Aorta (tissue), 5 donors: ENCODE data around the gene COA5. TPM values are rescaled to one million over a fixed set of nuclear protein-coding genes. Genes with fewer than 3 reads are reported as not detected.

ENCODE experiments used
- ATAC-seq: fragments of 200-7000 bp; cut with Tn5 transposase; one replicate; pipeline ENCODE4 v1.9.1; 2022; ENCODE audit warnings: moderate library complexity; ENCODE audit not compliant: low FRiP score
- DNase-seq, 2 donors: peaks; one replicate each; pipeline ENCODE4 v3.0.0-alpha.2; 2020
- H3K27ac ChIP-seq, 2 donors: one replicate each; pipeline ENCODE4 v1.5.1; 2013; ENCODE audit warnings: low read length in 2 of 2, mild to moderate bottlenecking in 2 of 2, moderate library complexity in 2 of 2, control low read depth in 1 of 2, inconsistent platforms in 1 of 2, low read depth in 1 of 2
- H3K27me3 ChIP-seq, 2 donors: one replicate each; pipeline ENCODE4 v1.6.1; 2013; ENCODE audit warnings: control low read depth in 1 of 2, low read length in 1 of 2, mild to moderate bottlenecking in 1 of 2, moderate library complexity in 1 of 2; ENCODE audit not compliant: insufficient read depth in 2 of 2, control insufficient read depth in 1 of 2
- H3K36me3 ChIP-seq, 2 donors: one replicate each; pipeline ENCODE4 v1.6.1; 2013; ENCODE audit warnings: control low read depth in 1 of 2, low read length in 1 of 2, mild to moderate bottlenecking in 1 of 2; ENCODE audit not compliant: insufficient read depth in 2 of 2, control insufficient read depth in 1 of 2
- H3K4me1 ChIP-seq, 2 donors: one replicate each; pipeline ENCODE4 v1.6.1; 2013; ENCODE audit warnings: low read length in 2 of 2, control low read depth in 1 of 2, mild to moderate bottlenecking in 1 of 2, moderate library complexity in 1 of 2; ENCODE audit not compliant: insufficient read depth in 2 of 2, control insufficient read depth in 1 of 2
- H3K4me3 ChIP-seq, 2 donors: one replicate each; pipeline ENCODE4 v1.5.1; 2013; ENCODE audit warnings: low read length in 2 of 2, control low read depth in 1 of 2, mild to moderate bottlenecking in 1 of 2
- H3K9me3 ChIP-seq: one replicate; pipeline ENCODE4 v1.6.1; 2013; ENCODE audit warnings: mild to moderate bottlenecking, low read length; ENCODE audit not compliant: control insufficient read depth
- WGBS, 2 donors: extraction: QIAGEN DNeasy Blood & Tissue Kit; methylation state at CpG; one replicate each; pipeline ENCODE4 v1.1.7; 2013; 5-methylcytosine and 5-hydroxymethylcytosine counted together
- intact Hi-C, 2 donors: fragments of 100-400 bp; cut with DNase I; formaldehyde crosslinking; loops; one replicate each; pipeline versions ENCODE4 v1.14.2 to v1.15.0; 2022
- polyA plus RNA-seq, 2 donors: library from polyadenylated mRNA; stranded (reverse); fragments of 200-250 nt; gene quantifications; one replicate each; pipeline ENCODE4 v1.2.3, GENCODE V29; 2013
- total RNA-seq, 2 donors: library from RNA; stranded (reverse); fragmentation: NEBNext Ultra II Directional; extraction: Animal tissue kit (Norgen Biotek cat#: 25700); gene quantifications; one replicate each; pipeline ENCODE4 v1.2.1, GENCODE V29; 2021
- donor health status: healthy with polysubstance abuse.
- donor health status: Bipolar disorder and iron deficiency.
- donor health status: DM: no; HTN: no; CAD: no.
- donor health status: DM: no; HTN: no; CAD: no.
- donor health status: DM: yes; HTN: yes; CAD: no.

COA5 gene
- total and polyA plus RNA-seq, 4 donors = 18.1 to 60.3 (median 37.3) TPM

DNA sequence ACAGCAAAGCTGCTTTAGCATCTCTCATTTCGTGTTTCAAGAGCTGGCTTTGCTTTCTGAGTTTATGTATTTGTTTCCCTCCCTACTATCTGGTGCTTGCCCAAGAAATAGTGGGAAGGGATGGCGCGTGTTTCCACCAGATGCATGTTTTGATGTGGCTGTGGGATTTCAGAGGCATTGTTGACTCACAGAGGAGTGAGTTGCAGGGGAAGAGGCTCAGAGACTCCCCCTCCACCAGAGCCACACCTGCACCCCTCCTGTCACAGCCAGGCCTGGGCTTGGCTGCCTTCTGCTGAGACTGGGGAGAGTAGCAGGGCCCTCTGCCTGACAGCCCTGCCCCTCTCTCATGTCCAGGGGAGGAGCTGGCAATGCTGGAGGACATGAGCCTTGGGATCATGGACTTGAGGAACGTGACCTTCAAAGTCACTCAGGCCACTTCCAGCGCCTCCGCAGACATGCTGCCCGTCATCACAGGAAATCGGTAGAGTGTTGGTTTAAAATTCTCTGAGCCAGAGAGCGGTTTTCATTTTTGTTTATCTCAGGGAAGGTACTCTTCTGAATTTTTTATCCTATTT, 42.9 kb downstream of the COA5 start:
- WGBS, 2 donors = 94 to 95% methylated on average over 9 of the region's 9 CpGs
- Histone ChIP-seq H3K27ac (no peak overlapping the region), H3K27me3 (no peaks in the 10 kb centered on the region), H3K36me3 (peaks cover 0 to 4% of the 10 kb centered on the region in 2 donors), H3K9me3 (no peaks in the 10 kb centered on the region), H3K4me1 (no peaks in the 10 kb centered on the region), H3K4me3 (no peak overlapping the region)
- intact Hi-C loops = no loop called here
- DNase-seq (no peak), ATAC-seq (no peak)

DNA sequence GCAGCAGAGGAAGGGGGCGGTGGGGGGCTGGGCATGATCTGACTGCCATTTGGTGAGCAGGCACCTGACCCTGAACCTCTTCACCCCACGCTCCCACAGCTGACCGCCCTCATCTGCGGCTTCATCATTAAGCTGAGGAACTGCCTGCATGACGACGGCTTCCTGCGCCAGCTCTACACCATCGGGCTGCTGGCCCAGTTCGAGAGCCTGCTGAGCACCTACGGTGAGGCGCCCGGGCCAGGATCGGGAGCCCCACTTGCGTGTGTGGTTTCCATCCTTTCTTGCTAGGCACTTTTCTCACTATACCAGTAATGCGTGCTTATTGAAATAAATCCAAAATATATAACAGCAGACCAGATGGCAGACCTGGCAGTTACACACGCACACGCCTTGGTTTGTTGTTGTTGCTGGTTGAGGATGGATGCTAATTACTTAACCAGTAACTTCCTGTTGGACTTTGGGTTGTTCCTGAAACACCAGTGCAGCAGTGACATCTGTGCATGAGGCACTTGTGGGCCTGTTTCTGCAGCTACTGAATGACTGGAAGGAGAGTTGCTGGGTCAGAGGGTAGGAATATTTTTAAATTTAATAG, 43.7 kb downstream of the COA5 start:
- WGBS, 2 donors = 89 to 90% methylated on average over 17 of the region's 17 CpGs
- DNase-seq (no peak), ATAC-seq (no peak)
- no peak overlapping the region for H3K27ac ChIP-seq
- no peaks in the 10 kb centered on the region for H3K27me3 ChIP-seq
- H3K4me3 ChIP-seq = no peak overlapping the region
- intact Hi-C loops = no loop called here
- H3K9me3 ChIP-seq = no peaks in the 10 kb centered on the region
- no peaks in the 10 kb centered on the region for H3K4me1 ChIP-seq
- H3K36me3 ChIP-seq = peaks cover 0 to 4% of the 10 kb centered on the region in 2 donors

DNA sequence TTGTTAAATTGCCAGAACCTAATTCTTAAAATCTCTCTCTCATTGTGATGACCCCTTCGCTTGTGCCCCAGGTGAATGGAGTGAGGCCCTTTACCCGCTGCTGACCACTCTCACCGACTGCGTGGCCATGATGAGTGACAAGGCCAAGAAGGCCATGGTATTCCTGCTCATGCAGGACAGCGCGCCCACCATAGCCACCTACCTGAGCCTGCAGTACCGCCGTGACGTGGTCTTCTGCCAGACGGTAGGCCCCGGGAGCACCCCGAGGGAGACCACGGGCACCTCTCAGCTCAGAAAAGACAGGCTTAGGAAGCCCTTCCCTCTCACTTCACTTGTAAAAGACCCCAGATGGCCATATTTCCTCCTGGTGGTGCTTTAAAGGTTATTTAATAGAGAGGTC, 44.9 kb downstream of the COA5 start:
- H3K4me1 ChIP-seq = no peaks in the 10 kb centered on the region
- peaks cover 0 to 2% of the 10 kb centered on the region in 2 donors for H3K36me3 ChIP-seq
- no peak overlapping the region for H3K27ac ChIP-seq
- intact Hi-C loops = no loop called here
- DNase-seq = no peak
- ATAC-seq = no peak
- H3K9me3 ChIP-seq = no peaks in the 10 kb centered on the region
- WGBS, 2 donors = 97 to 100% methylated on average over 13 of the region's 13 CpGs
- H3K4me3 ChIP-seq = no peak overlapping the region
- no peaks in the 10 kb centered on the region for H3K27me3 ChIP-seq

DNA sequence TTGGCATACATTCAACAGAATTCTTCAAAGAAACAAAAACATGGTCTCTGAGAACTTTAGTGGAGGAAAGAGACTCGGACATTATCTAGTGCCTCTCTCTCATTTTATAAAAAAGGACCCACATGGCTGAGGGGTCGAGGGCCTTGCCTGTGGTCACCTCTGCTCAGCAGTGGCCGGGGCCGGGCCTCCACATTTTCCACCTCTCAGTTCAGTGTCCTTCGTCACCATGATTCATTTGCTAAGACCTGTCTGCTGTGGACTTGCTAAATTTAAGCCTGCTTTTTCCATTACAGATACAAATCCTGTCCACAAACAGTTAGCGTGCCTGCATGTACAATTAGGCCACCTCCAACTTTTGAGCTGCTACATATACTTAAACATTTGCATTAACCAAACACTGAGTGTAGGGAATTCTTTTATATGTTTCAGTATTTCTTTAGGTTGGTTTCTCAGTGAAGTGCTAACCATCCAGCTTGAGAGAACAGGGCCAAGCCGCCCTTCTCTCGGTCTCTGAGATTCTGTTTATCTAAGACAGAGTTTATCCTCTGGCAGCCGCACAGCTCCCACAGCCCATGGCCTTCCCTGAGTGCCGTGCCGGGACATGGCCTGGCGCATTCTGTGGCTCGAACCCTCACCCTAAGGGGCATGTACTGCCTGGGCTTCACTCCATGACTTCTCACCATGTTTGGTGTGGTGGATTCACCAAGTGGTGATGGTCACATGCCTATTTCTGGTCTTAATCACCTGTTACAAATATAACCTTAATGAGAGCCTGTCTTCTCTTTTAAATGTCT, 46.2 kb downstream of the COA5 start:
- intact Hi-C loops = no loop called here
- WGBS, 2 donors = 25 to 31% methylated on average over 13 of the region's 13 CpGs
- Histone ChIP-seq H3K27ac (peak overlapping the region; percentile 49 to 79), H3K4me3 (no peak overlapping the region), H3K36me3 (peaks cover 0 to 2% of the 10 kb centered on the region in 2 donors), H3K4me1 (no peaks in the 10 kb centered on the region), H3K9me3 (no peaks in the 10 kb centered on the region), H3K27me3 (no peaks in the 10 kb centered on the region)
- DNase-seq (peak in 1 of 2 donors; percentile 77), ATAC-seq (peak; percentile 70)

DNA sequence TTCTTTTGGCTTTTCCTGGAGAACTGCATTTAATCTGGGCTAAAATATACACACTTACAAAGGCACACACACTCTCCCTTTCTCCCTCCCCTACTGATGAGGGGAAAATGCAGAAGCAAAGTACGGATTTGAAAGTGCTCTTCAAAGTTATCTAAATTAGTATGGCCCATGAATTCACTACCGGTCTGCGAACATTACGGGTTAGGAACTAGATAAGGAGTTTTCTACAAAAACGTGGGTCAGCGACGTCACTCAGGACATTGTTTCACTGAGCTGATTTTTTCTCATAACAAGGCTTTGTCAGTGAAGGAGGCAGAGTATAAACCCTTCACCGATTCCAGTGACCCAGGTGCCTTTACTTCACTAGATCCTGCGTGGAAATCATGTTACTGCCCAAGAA, 47.3 kb downstream of the COA5 start:
- H3K4me3 ChIP-seq = no peak overlapping the region
- no peaks in the 10 kb centered on the region for H3K4me1 ChIP-seq
- ATAC-seq (no peak), DNase-seq (no peak)
- no peaks in the 10 kb centered on the region for H3K9me3 ChIP-seq
- H3K27me3 ChIP-seq = no peaks in the 10 kb centered on the region
- H3K27ac ChIP-seq = peak overlapping the region; percentile 12 to 20
- WGBS, 2 donors = 86 to 89% methylated on average over 9 of the region's 9 CpGs
- no peaks in the 10 kb centered on the region for H3K36me3 ChIP-seq
- intact Hi-C loops = no loop called here

DNA sequence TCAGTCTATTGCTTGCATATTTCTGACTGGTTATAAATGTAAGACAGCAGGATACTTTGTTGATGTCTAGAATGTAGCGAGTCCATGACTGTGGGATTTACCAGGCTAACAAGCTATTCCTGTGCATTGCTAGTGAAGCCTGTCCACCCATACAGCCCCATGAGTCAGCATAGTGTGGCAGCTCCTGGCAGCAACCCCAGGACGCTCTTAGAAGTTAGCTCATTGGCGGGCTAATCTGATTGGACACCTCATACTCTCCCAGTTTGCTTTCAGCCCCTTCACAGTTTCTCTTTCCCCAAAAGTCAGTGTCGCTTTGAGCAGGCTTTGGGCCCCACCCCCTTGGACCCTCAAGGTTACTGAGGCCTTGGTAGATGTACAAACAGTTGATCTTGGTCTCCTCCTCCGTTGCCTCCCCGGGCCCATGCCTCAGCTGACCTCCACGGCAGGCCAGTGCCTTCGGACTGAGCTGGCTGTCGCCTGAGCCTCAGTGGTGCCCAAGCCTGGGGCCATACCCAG, 48.0 kb downstream of the COA5 start:
- Histone ChIP-seq H3K27ac (peak overlapping the region in 1 of 2 donors; percentile 4), H3K4me3 (no peak overlapping the region), H3K36me3 (peaks cover 0 to 1% of the 10 kb centered on the region in 2 donors), H3K4me1 (no peaks in the 10 kb centered on the region), H3K27me3 (no peaks in the 10 kb centered on the region), H3K9me3 (no peaks in the 10 kb centered on the region)
- peak; percentile 43 for ATAC-seq
- 73 to 74% methylated on average over 9 of the region's 9 CpGs for whole genome bisulfite sequencing, 2 donors
- peak; percentile 67 to 81 for DNase-seq
- intact Hi-C loops = no loop called here

DNA sequence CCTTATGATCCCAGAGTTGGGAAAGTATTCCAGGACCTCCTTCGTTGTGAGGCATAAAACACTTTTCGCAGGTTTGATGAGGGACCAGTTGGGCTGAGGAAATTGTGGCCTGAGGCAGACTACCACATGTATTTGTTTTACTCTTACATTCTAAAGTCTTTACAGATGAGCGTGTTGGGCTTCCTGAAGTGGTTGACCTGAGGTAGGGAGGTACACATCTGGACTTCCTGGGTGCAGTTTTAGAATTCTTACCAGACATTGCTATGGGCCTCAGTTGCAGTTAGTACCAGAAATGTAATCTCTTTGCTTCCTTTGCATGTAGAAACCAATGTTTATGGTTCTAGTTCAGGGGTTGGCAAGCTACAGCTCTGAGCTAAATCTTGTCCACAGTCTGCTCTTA, 48.7 kb downstream of the COA5 start:
- no peaks in the 10 kb centered on the region for H3K4me1 ChIP-seq
- no peak overlapping the region for H3K27ac ChIP-seq
- no peaks in the 10 kb centered on the region for H3K27me3 ChIP-seq
- no peak for DNase-seq
- ATAC-seq = no peak
- H3K36me3 ChIP-seq = peaks cover 0 to 3% of the 10 kb centered on the region in 2 donors
- intact Hi-C loops = no loop called here
- no peaks in the 10 kb centered on the region for H3K9me3 ChIP-seq
- WGBS, 2 donors = 91 to 93% methylated on average over 3 of the region's 3 CpGs
- H3K4me3 ChIP-seq = no peak overlapping the region

DNA sequence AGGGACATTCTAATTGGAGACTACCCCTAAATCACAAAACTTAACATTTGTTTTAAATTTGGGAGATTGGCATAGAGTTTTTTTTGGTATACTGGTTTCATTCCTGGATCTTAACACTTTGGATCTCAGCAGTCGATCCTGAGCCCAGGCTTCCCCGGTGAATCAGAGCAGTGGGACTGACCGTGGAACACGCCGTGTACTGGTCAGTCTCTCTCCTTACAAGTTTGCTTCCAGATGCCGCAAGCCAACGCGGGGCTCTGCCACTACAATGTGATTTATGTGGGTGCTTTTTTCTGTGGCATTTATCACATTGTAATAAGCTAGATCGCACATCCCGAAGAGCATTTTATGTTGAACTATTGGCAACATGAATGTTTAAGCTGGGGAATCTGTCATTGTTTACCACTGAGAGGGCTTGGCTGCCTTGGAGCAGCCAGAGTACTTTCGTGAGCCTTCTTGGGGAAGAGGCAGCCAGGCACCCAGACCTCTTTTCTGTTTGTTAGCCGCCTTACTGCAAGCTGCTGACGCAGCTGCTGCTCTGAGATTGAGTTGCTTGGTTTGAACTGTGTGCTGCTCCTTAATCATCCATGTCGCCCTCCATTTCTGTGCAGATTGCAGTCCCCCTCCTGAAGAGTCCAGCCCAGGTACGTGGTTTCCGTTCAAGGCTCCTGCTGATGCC, 49.3 kb downstream of the COA5 start:
- H3K27ac ChIP-seq = no peak overlapping the region
- 93 to 94% methylated on average over 16 of the region's 16 CpGs for WGBS, 2 donors
- no peak for ATAC-seq
- H3K9me3 ChIP-seq = no peaks in the 10 kb centered on the region
- DNase-seq = peak in 1 of 2 donors; percentile 51
- H3K4me3 ChIP-seq = no peak overlapping the region
- no peaks in the 10 kb centered on the region for H3K27me3 ChIP-seq
- intact Hi-C loops = no loop called here
- no peaks in the 10 kb centered on the region for H3K4me1 ChIP-seq
- H3K36me3 ChIP-seq = peaks cover 0 to 5% of the 10 kb centered on the region in 2 donors
